Lung (tissue), 12 donors: Measurements from ENCODE around the gene TNFRSF1A. TPM values are rescaled to one million over a fixed set of nuclear protein-coding genes. Genes with fewer than 3 reads are reported as not detected.

Experiments used
- ATAC-seq: fragments of 200-7000 bp; cut with Tn5 transposase; one replicate; pipeline ENCODE4 v1.9.1; 2020; ENCODE audit warnings: moderate number of reproducible peaks; ENCODE audit not compliant: insufficient read depth, low FRiP score
- DNase-seq, 3 donors: peaks; one replicate each; pipeline ENCODE4 v3.0.0-alpha.2; 2013 to 2017
- H3K27ac ChIP-seq, 2 donors: one replicate each; pipeline ENCODE4 v1.5.1; 2013; ENCODE audit warnings: mild to moderate bottlenecking in 2 of 2, moderate library complexity in 2 of 2, control low read depth in 1 of 2, inconsistent platforms in 1 of 2, low read depth in 1 of 2, low read length in 1 of 2
- H3K27me3 ChIP-seq, 3 donors: one replicate each; pipeline ENCODE4 v1.5.1; 2013; ENCODE audit warnings: low read length in 2 of 3; ENCODE audit not compliant: control insufficient read depth in 3 of 3, insufficient read depth in 3 of 3
- H3K36me3 ChIP-seq, 4 donors: one replicate each; pipeline ENCODE4 v1.5.1; 2013; ENCODE audit warnings: low read length in 4 of 4, mild to moderate bottlenecking in 1 of 4, moderate library complexity in 1 of 4; ENCODE audit not compliant: control insufficient read depth in 4 of 4, insufficient read depth in 4 of 4
- H3K4me1 ChIP-seq, 5 donors: one replicate each; pipeline ENCODE4 v1.5.1; 2013; ENCODE audit warnings: low read length in 5 of 5, mild to moderate bottlenecking in 2 of 5, moderate library complexity in 1 of 5; ENCODE audit not compliant: control insufficient read depth in 5 of 5, insufficient read depth in 5 of 5
- H3K4me3 ChIP-seq: one replicate; pipeline ENCODE4 v1.5.1; 2013; ENCODE audit warnings: mild to moderate bottlenecking, control low read depth, moderate library complexity
- H3K9ac ChIP-seq, 2 donors: one replicate each; pipeline ENCODE4 v1.5.1; 2013; ENCODE audit warnings: low read length in 2 of 2, control low read depth in 1 of 2; ENCODE audit not compliant: insufficient read depth in 1 of 2
- H3K9me3 ChIP-seq, 4 donors: one replicate each; pipeline ENCODE4 v1.5.1; 2013; ENCODE audit warnings: low read length in 3 of 4, mild to moderate bottlenecking in 1 of 4, moderate library complexity in 1 of 4; ENCODE audit not compliant: control insufficient read depth in 4 of 4, insufficient read depth in 3 of 4
- WGBS, 2 donors: extraction: QIAGEN DNeasy Blood & Tissue Kit; methylation state at CpG; one replicate each; pipeline ENCODE4 v1.1.7; 2013; 5-methylcytosine and 5-hydroxymethylcytosine counted together
- polyA plus RNA-seq, 2 donors: library from polyadenylated mRNA; stranded (reverse); fragments of 200-250 nt; gene quantifications; one replicate each; pipeline ENCODE4 v1.2.1, GENCODE V29; 2013
- total RNA-seq, 2 donors: library from RNA; depleted of rRNA in 1 of 2; stranded (reverse); fragments of >200 nt in 1 of 2; gene quantifications; one replicate each; pipeline ENCODE4 v1.2.1, GENCODE V29; 2014 to 2021
- TF ChIP-seq, protein P1 (sequence below): IDR thresholded peaks from 2 replicates; pipeline ENCODE4 v1.5.1; 2012; ENCODE audit warnings: mild to moderate bottlenecking; ENCODE audit errors: control extremely low read depth, extremely low read depth
- donor health status: control.
- donor health status: control.
- donor health status: Bipolar disorder and iron deficiency.
- donor health status: healthy.
- donor health status: DM: yes; HTN: yes; CAD: no.

Gene TNFRSF1A
- total and polyA plus RNA-seq, 4 donors: 81.6 to 184 (median 178) TPM

DNA sequence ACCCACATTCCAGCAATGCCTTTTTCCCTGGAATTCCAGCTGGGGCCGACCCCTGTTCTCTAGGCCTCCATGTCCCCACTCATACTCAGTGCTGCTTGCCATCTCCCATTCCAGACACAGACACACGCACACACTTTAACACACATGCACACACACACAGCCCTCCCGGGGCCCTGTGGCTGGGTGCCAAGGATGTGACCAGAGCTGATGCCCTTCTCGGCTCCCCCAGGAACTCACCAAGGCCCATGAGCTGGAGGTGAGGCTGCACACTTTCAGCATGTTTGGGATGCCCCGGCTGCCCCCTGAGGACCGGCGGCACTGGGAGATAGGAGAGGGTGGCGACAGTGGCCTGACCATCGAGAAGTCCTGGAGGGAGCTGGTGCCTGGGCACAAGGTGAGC is 27.1 kb downstream of the TNFRSF1A start:
- peaks cover 0 to 13% (median 10%) of the 10 kb centered on the region in 5 donors for H3K4me1 ChIP-seq
- no peak overlapping the region for H3K27ac ChIP-seq
- no peak overlapping the region for H3K9ac ChIP-seq
- ATAC-seq: no peak
- 87 to 92% methylated on average over 9 of the region's 9 CpGs for WGBS, 2 donors
- H3K4me3 ChIP-seq: no peak overlapping the region
- no peak for DNase-seq
- TF ChIP-seq, protein P1, sequence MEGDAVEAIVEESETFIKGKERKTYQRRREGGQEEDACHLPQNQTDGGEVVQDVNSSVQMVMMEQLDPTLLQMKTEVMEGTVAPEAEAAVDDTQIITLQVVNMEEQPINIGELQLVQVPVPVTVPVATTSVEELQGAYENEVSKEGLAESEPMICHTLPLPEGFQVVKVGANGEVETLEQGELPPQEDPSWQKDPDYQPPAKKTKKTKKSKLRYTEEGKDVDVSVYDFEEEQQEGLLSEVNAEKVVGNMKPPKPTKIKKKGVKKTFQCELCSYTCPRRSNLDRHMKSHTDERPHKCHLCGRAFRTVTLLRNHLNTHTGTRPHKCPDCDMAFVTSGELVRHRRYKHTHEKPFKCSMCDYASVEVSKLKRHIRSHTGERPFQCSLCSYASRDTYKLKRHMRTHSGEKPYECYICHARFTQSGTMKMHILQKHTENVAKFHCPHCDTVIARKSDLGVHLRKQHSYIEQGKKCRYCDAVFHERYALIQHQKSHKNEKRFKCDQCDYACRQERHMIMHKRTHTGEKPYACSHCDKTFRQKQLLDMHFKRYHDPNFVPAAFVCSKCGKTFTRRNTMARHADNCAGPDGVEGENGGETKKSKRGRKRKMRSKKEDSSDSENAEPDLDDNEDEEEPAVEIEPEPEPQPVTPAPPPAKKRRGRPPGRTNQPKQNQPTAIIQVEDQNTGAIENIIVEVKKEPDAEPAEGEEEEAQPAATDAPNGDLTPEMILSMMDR: no peak
- no peaks in the 10 kb centered on the region for H3K9me3 ChIP-seq
- H3K27me3 ChIP-seq: no peaks in the 10 kb centered on the region
- H3K36me3 ChIP-seq: no peaks in the 10 kb centered on the region

DNA sequence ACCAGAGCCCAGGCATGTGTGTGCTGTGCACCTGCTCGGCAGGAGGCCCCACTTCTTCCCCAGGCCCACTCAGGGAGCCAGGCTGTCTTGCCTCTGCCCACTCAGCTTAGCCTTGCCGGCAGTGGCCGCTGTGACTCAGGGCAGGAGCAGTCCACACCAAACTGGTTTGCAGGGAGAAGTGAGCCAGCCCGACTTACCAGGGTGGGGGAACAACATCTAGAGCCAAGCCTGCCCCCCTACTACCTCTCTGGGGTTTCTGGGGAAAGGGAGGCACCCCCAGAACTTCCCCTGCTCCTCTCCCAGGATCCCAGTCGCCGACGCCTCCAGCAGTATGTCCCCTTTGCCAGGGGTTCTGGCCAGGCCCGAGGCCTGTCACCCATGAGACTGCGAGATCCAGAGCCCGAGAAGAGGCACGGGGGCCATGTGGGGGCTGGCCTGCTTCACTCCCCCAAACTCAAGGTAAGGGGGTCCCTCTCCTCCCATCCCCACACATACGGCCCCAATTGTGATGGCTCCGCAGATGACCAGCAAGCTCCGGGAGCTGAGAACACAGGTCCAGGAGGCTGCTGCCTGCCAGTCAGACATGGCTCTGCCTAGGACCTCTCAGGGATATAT is 28.4 kb downstream of the TNFRSF1A start:
- Histone ChIP-seq H3K9me3 (no peaks in the 10 kb centered on the region), H3K4me1 (peaks cover 0 to 13% (median 10%) of the 10 kb centered on the region in 5 donors), H3K4me3 (no peak overlapping the region), H3K27me3 (no peaks in the 10 kb centered on the region), H3K36me3 (no peaks in the 10 kb centered on the region), H3K27ac (peak overlapping the region in 1 of 2 donors; percentile 85), H3K9ac (no peak overlapping the region)
- DNase-seq (peak in 1 of 3 donors; percentile 8), ATAC-seq (peak; percentile 4)
- WGBS, 2 donors: 90 to 95% methylated on average over 14 of the region's 14 CpGs
- TF ChIP-seq, protein P1: no peak

DNA sequence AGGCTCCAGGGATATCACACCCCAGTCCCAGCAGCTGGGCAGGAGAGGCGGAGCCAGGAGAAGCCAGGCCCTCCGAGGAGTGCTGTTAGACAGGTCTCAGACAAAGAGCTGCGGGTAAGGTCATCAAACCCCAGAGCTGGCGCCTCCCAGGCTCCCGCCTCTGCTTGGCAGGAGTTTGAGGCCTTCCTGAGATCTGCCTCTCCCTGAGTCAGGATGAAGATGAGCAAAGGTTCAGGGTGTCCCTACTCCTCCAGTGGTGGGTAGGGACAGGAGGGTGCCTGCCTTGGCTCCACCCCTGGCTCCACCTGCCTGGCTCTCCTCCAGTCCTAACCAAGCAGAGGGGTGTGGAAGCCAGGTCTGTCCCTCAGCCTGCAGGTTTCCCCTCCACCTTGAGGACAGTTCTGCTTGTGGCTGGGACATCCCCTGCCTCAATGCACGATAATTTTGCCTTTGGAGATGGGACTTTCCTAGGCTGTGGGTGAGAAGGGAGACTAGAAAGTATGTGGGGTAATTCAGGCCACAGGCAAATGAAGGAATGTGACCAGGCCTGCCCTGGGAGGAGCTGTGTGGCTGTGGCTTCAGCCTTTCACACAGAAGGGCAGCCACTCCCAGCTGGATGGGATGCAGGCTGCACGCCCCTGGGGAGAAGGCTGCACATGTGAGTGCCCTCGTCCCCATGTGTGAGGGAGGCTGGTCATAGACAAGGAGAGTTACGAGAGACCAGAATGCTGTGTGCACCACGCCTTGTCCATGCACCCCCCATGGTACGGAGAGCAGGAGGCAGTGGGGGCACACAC is 29.1 kb downstream of the TNFRSF1A start:
- ATAC-seq: peak; percentile 25

More for the DNA sequence above, 29.1 kb downstream of the TNFRSF1A start:
- Histone ChIP-seq H3K9ac (no peak overlapping the region), H3K4me1 (peaks cover 0 to 11% (median 10%) of the 10 kb centered on the region in 5 donors), H3K4me3 (no peak overlapping the region), H3K27me3 (no peaks in the 10 kb centered on the region), H3K36me3 (no peaks in the 10 kb centered on the region), H3K27ac (peak overlapping the region in 1 of 2 donors; percentile 85), H3K9me3 (no peaks in the 10 kb centered on the region)
- 65 to 87% methylated on average over 11 of the region's 11 CpGs for WGBS, 2 donors
- DNase-seq: peak in 2 of 3 donors; percentile 49 to 59
- TF ChIP-seq, protein P1: no peak
